HepG2 (cell line): Measurements from ENCODE around the gene FAM83E. TPM values are rescaled to one million over a fixed set of nuclear protein-coding genes. Genes with fewer than 3 reads are reported as not detected.

ENCODE experiments used
- CEBPG ChIP-seq: IDR thresholded peaks from 2 replicates; pipeline ENCODE4 v1.6.1; 2016
- FOXP4 ChIP-seq: sonication (generic); formaldehyde crosslinking; IDR thresholded peaks from 2 replicates; pipeline ENCODE4 v1.4.0; 2020; ENCODE audit warnings: missing genetic modification reagents
- FUBP1 ChIP-seq: sonication (generic); formaldehyde crosslinking; IDR thresholded peaks from 2 replicates; pipeline ENCODE4 v1.5.1; 2020; ENCODE audit warnings: missing genetic modification reagents, mild to moderate bottlenecking, borderline replicate concordance
- HHEX ChIP-seq: IDR thresholded peaks from 2 replicates; pipeline ENCODE4 v1.6.1; 2016; ENCODE audit warnings: control low read depth
- JUND ChIP-seq: sonication (generic); formaldehyde crosslinking; IDR thresholded peaks from 2 replicates; pipeline ENCODE4 v1.8.0; 2022; ENCODE audit warnings: mild to moderate bottlenecking, missing genetic modification reagents
- MBD4 ChIP-seq: IDR thresholded peaks from 2 replicates; pipeline ENCODE4 v1.6.1; 2012; ENCODE audit warnings: low read length, inconsistent platforms, borderline replicate concordance
- MIXL1 ChIP-seq: IDR thresholded peaks from 2 replicates; pipeline ENCODE4 v1.6.1; 2016
- POLR2A ChIP-seq, 2 experiments: IDR thresholded peaks; 2 replicates each; pipeline ENCODE4 v1.6.1; 2011; ENCODE audit warnings: low read depth in 2 of 2, low read length in 2 of 2, mild to moderate bottlenecking in 1 of 2, moderate library complexity in 1 of 2; ENCODE audit not compliant: insufficient read depth in 1 of 2
- REL ChIP-seq: sonication (generic); formaldehyde crosslinking; conservative IDR thresholded peaks from 2 replicates; pipeline ENCODE4 v1.8.0; 2022; ENCODE audit warnings: mild to moderate bottlenecking, missing genetic modification reagents, moderate library complexity
- RELA ChIP-seq: sonication (generic); formaldehyde crosslinking; IDR thresholded peaks from 2 replicates; pipeline ENCODE4 v1.4.0; 2020; ENCODE audit warnings: missing genetic modification reagents
- SOX13 ChIP-seq, 3 experiments: fragments of 450-650 bp in 1 of 3; sonication (generic) in 1 of 3; formaldehyde crosslinking in 1 of 3; IDR thresholded peaks in 2 of 3; conservative IDR thresholded peaks in 1 of 3; 2 replicates each; pipeline versions ENCODE4 v1.5.0 to v1.6.1; 2016 to 2020; ENCODE audit warnings: antibody characterized with exemption in 1 of 3, mild to moderate bottlenecking in 1 of 3, missing compliant biosample characterization in 1 of 3, missing genetic modification reagents in 1 of 3, moderate library complexity in 1 of 3
- ZBTB10 ChIP-seq: sonication (generic); formaldehyde crosslinking; IDR thresholded peaks from 2 replicates; pipeline ENCODE4 v1.4.0; 2020; ENCODE audit warnings: missing genetic modification reagents, borderline replicate concordance
- ZBTB43 ChIP-seq: sonication (generic); formaldehyde crosslinking; conservative IDR thresholded peaks from 2 replicates; pipeline ENCODE4 v1.4.0; 2020; ENCODE audit warnings: missing genetic modification reagents
- ZNF607 ChIP-seq: sonication (generic); formaldehyde crosslinking; IDR thresholded peaks from 2 replicates; pipeline ENCODE4 v1.5.1; 2020; ENCODE audit warnings: missing genetic modification reagents, mild to moderate bottlenecking, borderline replicate concordance
- ZNF660 ChIP-seq: sonication (generic); formaldehyde crosslinking; IDR thresholded peaks from 2 replicates; pipeline ENCODE4 v1.5.1; 2020; ENCODE audit warnings: mild to moderate bottlenecking, low read depth, missing genetic modification reagents, borderline replicate concordance
- ZNF768 ChIP-seq: sonication (generic); formaldehyde crosslinking; IDR thresholded peaks from 2 replicates; pipeline ENCODE4 v1.4.0; 2020; ENCODE audit warnings: missing genetic modification reagents
- polyA plus RNA-seq, 8 experiments: library from polyadenylated mRNA; depleted of rRNA in 3 of 8; stranded (reverse) in 7 of 8; unstranded in 1 of 8; fragments of >200 nt; fragmentation: Illumina TruSeq in 4 of 8; extraction: Trizol in 4 of 8; gene quantifications; 2 replicates each; pipeline versions ENCODE4 v1.2.1 to v1.2.3, GENCODE V29; 2011 to 2016; ENCODE audit warnings: low read depth in 4 of 8, missing spikeins in 1 of 8, mixed read lengths in 1 of 8; ENCODE audit not compliant: insufficient read depth in 1 of 8
- total RNA-seq, 5 experiments: library from RNA; depleted of rRNA; stranded (reverse); fragments of >200 nt; fragmentation: Illumina TruSeq; extraction: Trizol; gene quantifications; 2 replicates each; pipeline ENCODE4 v1.2.3, GENCODE V29; 2016; ENCODE audit warnings: low read depth in 1 of 5

Gene FAM83E
- total and polyA plus RNA-seq, 2 of the 13 experiments (the other 11 are each of a cell fraction or from before 2014, with no cell fraction given) = 0.18 to 0.60 TPM

DNA sequence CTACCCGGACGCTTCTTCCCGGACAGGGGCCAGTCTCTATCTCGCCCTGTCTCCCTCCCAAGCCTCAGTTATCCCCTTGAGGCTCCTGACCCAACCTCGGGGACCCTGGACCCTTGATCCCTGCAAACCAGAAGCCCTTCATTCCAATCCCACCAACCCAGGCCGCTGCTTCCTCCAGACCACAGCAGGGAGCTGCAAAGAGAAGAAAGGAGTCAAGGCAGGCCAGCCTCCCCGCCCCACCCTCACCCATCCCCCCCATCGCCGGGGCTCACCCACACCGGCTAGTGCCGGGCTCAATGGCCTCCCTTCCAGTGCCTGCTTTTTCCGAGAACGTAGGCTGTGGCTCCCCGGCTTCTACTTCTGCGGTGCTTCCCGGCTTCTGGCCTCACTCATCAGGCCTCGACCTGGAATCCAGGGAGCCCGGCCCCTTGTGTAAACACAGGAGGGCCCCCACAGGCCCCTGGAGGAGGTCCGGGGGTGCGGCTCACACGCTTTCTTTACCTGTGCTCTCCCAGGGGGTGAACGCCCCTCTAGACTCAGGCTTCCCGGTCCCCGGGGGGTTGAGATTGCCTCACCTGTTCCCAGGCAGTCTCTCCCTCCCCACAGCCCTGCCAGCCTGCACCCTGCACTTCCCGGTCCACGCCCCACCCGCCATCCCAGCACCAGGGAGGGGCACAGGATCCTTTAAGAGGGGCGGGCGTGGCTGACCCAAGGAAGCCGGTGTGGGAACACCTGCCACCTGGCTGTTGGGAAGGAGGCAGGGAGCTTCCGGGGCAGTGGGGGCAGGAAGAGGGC lies at the start of gene FAM83E (continued):
- TF ChIP-seq ZBTB10 (CRISPR knock-in tag) (no peak), RELA (CRISPR knock-in tag) (no peak), ZBTB43 (no peak), ZNF660 (no peak), SOX13 (IDR thresholded peaks at IDR 0.05) (no peak), SOX13 (CRISPR knock-in tag; conservative IDR thresholded peaks at IDR 0.05 in 1 of 2, IDR thresholded peaks at IDR 0.05 in 1 of 2) (0 out of 4 replicates have a peak, but pooled peaks of 1 of the 2 experiments have one; percentile 59), MBD4 (0 out of 2 replicates have a peak, but pooled peaks have one; percentile 36), POLR2A (IDR thresholded peaks at IDR 0.05; ENCODE audit: insufficient read depth in 1 of 2, low read depth in 2 of 2, low read length in 2 of 2) (peak in 1 of 2 experiments; percentile 37; a peak in 3 of 4 replicates), ZNF607 (CRISPR knock-in tag) (no peak), FUBP1 (CRISPR knock-in tag) (no peak), CEBPG (CRISPR knock-in tag) (no peak), MIXL1 (no peak), JUND (CRISPR knock-in tag) (no peak), FOXP4 (no peak), HHEX (CRISPR knock-in tag) (no peak), REL (CRISPR knock-in tag) (0 out of 2 replicates have a peak, but pooled peaks have one; percentile 28), ZNF768 (CRISPR knock-in tag) (no peak)
